IPS-18a (cell line): Measurements from ENCODE around the gene EFNA2.

ENCODE experiments used
- H3K27ac ChIP-seq: one replicate; pipeline ENCODE4 v1.5.1; 2013; ENCODE audit warnings: low read length
- H3K27me3 ChIP-seq: one replicate; pipeline ENCODE4 v1.6.1; 2013; ENCODE audit warnings: mild to moderate bottlenecking, low read length; ENCODE audit not compliant: control insufficient read depth, insufficient read depth
- H3K36me3 ChIP-seq: one replicate; pipeline ENCODE4 v1.6.1; 2013; ENCODE audit warnings: low read depth, low read length; ENCODE audit not compliant: control insufficient read depth
- H3K4me1 ChIP-seq: one replicate; pipeline ENCODE4 v1.6.1; 2013; ENCODE audit warnings: low read depth, low read length; ENCODE audit not compliant: control insufficient read depth
- H3K4me3 ChIP-seq: one replicate; pipeline ENCODE4 v1.5.1; 2013; ENCODE audit warnings: low read length
- H3K9ac ChIP-seq: one replicate; pipeline ENCODE4 v1.6.1; 2013; ENCODE audit warnings: mild to moderate bottlenecking, low read length, moderate library complexity
- H3K9me3 ChIP-seq: one replicate; pipeline ENCODE4 v1.6.1; 2013; ENCODE audit warnings: low read depth, low read length; ENCODE audit not compliant: control insufficient read depth

The EFNA2 gene

DNA sequence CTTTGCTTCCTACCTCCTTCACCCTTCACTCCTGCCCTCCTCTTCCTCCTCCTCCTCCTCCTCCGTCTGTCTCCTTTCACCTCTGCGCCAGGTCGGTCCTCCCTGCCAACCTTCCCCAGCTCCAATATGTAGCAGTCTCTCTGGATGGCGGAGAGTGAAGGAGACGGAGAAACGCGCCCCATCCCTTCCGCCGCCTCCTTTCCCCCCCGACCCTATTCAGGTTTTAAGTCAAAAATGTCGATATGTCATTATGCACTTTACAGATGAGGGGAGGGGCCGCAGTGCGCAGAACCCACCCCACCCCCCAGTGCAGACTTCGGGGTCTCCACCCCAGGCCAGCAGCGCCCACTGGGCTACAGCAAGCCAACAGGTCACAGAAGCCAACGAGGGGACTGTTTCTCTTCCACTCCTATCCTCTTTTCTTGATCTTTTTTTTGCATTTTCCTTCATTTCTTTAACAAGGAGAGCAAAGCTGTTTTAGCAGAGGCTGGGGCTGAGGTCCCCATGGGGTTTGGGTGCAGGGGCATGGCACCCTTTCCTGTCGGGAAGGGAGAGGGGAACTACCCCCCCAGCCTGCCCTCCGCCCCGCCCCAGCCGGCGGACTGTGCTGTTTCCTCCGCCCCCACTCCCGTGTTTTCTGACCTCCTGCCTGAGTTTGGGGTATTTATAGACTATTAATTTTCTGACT is 28.1 kb upstream of the EFNA2 start:
- H3K27ac ChIP-seq, result no peak overlapping the region
- peaks cover 24% of the 10 kb centered on the region for H3K4me1 ChIP-seq
- H3K9me3 ChIP-seq, result no peaks in the 10 kb centered on the region
- no peak overlapping the region for H3K9ac ChIP-seq
- H3K36me3 ChIP-seq, result peaks cover 40% of the 10 kb centered on the region
- no peak overlapping the region for H3K4me3 ChIP-seq
- no peaks in the 10 kb centered on the region for H3K27me3 ChIP-seq

DNA sequence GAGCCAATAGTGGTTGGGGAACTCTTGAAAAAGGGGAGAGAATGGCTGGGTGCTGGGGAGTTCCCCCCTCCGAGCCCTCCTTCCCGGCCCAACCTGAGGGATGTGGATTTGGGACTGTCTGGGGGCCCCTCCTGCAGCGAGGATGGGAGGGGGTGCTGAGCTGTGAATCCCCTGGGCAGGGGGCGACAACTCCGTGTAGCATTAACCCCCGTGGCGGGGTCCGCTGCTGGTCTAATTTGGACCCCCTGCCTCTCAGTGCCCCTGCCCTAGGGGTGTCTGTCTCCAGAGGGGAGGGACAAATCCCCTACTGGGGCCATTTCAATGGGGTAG is 27.5 kb upstream of the EFNA2 start:
- Histone ChIP-seq H3K36me3 (peaks cover 40% of the 10 kb centered on the region), H3K27ac (no peak overlapping the region), H3K4me3 (no peak overlapping the region), H3K9ac (no peak overlapping the region), H3K4me1 (peaks cover 29% of the 10 kb centered on the region), H3K27me3 (no peaks in the 10 kb centered on the region), H3K9me3 (no peaks in the 10 kb centered on the region)

DNA sequence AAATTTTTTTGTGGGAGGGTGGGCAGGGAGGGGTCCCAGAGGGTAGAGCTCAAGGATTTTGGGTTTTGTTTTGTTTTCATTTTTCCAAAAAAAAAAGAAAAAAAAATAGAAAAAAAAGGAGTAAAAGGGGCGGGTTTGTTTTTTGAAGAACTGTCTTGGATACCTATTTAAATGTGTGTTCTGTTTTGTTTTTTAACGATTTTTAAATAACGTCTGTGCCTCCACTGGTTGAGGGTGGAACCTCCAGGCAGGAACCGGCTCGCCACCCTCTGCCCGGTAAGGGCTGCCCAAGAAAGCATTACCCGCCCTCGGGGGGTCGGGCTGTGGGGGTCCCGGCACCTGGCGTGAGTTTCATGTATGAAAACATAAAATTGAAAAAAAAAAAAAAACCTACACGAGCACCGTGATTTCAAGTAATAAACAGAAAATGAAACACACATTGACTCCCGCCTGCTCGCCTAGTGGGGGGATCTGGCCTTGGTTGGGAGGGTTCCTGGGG is 26.9 kb upstream of the EFNA2 start:
- H3K27me3 ChIP-seq, result no peaks in the 10 kb centered on the region
- H3K9ac ChIP-seq, result no peak overlapping the region
- no peak overlapping the region for H3K4me3 ChIP-seq
- no peak overlapping the region for H3K27ac ChIP-seq
- H3K36me3 ChIP-seq, result peaks cover 40% of the 10 kb centered on the region
- no peaks in the 10 kb centered on the region for H3K9me3 ChIP-seq
- peaks cover 30% of the 10 kb centered on the region for H3K4me1 ChIP-seq

DNA sequence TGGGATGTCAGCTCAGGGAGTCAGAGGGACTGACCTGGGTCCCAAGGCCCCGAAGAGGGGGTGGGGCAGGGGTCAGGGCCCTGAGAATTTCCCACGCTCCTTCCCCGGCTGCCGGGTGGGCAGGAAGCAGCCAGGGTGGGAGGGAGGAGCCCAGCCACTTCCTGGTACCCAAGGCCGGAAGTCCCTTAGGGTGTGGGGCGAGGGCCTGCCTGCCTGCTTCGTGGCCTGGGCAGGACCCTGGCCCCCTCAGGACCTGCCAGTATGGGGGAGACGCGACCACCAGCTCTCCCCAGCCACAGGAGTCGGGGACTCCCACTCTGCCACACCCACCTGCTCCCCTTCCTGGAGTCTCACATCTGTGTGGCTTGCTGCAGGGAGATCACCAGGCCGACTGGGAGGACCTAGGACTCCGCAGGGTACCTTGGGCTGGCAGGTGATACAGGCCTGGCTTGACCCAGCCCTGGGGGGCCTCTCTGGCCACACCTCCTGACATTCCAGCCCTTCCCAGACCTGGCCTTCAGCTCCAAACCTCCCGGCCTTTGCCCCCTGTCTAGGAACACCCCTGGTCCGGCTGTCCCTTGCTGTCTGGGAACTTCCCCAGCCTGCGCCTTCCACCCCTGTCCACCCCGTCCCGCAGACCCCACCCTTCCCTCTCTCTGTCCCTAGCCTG is 26.3 kb upstream of the EFNA2 start:
- H3K4me3 ChIP-seq, result no peak overlapping the region
- peak overlapping the region; percentile 5 for H3K9ac ChIP-seq
- H3K27me3 ChIP-seq, result no peaks in the 10 kb centered on the region
- peaks cover 36% of the 10 kb centered on the region for H3K36me3 ChIP-seq
- peaks cover 30% of the 10 kb centered on the region for H3K4me1 ChIP-seq
- no peaks in the 10 kb centered on the region for H3K9me3 ChIP-seq
- peak overlapping the region; percentile 45 for H3K27ac ChIP-seq

DNA sequence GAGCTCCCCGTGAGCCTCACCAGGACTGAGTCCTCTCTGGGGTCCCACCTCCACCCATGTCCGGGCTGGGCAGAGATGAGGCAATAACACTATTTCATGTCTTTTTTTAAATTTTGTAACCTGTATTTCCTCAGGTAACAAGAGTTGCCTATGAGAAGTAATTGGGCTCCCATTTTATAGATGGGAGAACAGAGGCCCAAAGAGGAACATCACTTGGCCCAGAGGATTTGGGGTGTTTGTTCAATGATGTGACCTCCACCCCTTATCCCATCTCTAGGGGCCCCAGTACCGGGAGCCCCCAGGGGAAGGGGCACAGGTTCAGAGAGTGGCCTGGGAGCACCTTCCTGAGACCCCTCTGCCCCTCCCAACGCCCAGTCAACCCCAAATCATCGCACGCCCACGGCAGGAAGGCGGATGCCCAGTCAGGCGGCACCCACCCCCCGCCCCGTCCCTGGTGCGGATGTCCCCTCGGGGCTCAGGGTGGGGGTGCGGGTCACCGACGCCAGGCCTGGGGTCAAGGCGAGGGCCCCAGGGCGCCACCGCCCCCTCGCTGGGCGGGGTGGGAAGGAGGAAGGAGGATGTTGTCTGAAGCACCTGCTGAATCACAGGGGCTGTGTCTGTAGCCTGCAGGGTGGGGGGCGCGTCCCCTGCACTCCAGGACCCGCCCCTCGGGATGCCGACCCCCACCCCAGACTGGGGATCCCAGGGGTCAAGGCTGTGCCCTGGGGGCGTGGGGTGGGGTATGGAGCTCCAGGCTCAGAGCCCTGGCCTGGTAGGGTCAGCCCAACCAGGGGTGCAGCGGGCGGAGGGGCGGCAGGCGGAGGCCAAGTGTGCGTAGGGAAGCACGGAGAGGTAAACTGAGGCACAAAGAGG is 25.6 kb upstream of the EFNA2 start:
- Histone ChIP-seq H3K4me1 (peaks cover 38% of the 10 kb centered on the region), H3K27ac (peak overlapping the region; percentile 45)

DNA sequence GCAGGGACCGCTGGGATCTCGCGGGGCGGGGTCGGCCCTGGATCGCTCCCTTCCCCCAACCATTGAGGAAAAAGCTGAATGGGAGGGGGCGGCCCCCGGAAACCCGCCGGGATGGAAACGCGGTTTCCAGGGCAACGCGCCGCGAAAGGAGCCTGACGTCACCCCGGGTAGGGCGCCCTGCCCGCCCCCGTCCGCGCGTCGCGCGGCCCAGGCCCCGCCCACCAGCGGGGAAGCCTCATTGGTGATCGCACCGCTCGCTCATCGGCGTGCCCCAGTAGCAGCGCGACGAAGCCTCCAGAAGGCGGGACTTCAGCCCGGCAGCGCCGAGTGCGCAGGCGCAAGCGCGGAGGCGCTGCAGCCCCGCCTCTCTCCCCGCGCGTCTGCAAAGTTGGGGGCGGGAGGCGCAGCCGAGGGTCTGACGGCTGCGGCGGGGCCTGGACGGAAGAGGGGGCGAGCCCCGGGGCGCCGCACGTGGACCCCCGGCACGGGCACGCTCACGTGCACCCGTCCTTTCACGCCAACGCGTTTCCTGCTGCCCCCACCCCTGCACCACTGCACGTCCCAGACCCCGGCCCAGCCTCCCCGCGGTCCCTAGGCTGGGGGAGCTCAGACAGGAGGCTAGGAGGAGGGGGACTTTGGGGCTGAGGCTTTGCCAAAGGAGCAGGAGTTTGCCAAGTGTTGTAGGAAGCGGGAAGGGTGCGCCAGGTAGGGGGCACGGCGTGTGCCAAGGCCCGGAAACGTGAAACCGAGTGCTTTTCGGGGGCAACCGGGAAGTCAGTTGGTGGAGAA is 24.7 kb upstream of the EFNA2 start:
- H3K4me3 ChIP-seq, result peak overlapping the region; percentile 63
- peaks cover 42% of the 10 kb centered on the region for H3K4me1 ChIP-seq
- H3K9me3 ChIP-seq, result no peaks in the 10 kb centered on the region
- H3K27ac ChIP-seq, result peak overlapping the region; percentile 55
- H3K9ac ChIP-seq, result peak overlapping the region; percentile 61
- peaks cover 20% of the 10 kb centered on the region for H3K36me3 ChIP-seq
- no peaks in the 10 kb centered on the region for H3K27me3 ChIP-seq

More for the DNA sequence above, 25.6 kb upstream of the EFNA2 start:
- Histone ChIP-seq H3K9ac (peak overlapping the region; percentile 48), H3K36me3 (peaks cover 29% of the 10 kb centered on the region), H3K27me3 (no peaks in the 10 kb centered on the region), H3K4me3 (peak overlapping the region; percentile 63), H3K9me3 (no peaks in the 10 kb centered on the region)

DNA sequence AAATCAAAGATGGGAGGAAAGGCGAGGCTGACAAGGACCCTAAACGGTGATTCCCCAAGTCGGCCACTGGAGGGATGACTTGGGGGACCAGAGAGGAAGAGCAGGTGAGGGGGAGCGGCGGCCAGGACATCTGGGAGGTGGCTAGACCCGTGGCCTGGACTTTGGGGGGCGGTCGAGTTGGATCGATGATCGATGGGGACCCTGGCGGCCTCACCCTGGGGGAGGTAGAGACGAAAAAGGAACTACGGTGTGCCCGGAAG is 24.2 kb upstream of the EFNA2 start:
- Histone ChIP-seq H3K27ac (peak overlapping the region; percentile 55), H3K27me3 (no peaks in the 10 kb centered on the region), H3K9ac (peak overlapping the region; percentile 61), H3K4me1 (peaks cover 44% of the 10 kb centered on the region), H3K36me3 (peaks cover 18% of the 10 kb centered on the region), H3K9me3 (no peaks in the 10 kb centered on the region), H3K4me3 (peak overlapping the region; percentile 63)

DNA sequence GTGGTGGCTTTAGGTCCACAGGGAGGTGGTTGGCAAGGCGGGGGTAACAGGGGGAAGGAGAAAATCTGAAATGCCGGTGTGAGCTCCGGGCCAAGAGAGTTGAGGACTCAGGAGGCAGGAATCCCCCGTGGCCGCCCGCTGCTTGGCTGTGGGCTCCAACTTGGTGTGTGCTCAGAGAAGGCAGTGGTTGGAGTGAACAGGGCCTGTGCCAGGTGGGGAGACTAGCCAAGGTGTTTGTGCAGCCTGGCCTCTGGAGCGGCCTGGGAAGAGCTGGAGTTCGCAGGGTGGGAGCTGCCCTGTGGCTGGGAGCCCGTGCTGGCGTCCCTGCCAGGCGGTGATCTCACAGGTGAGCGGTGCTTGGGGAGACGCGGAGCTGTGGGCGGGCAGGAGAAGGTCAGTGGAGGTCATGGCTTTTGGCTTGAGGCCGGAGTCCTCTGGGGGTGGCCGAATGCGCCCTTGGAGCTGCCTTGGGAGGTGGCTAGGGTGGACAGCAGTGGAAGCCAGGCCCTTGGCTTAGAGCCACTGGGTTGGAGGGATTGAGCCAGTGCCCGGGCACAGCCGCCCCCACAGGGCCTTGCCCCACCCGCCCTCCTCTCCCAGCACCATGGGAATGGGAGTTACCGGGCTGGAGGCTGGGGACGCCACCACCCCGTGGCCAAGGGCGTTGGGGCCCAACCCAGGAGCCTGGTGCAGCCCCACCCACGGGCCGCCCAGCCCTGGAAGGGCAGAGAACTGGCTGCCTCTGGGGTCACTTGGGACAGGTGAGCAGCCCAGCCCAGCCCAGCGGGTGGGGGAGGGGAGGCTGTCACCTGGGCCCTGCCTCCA is 23.7 kb upstream of the EFNA2 start:
- Histone ChIP-seq H3K36me3 (peaks cover 12% of the 10 kb centered on the region), H3K27ac (no peak overlapping the region), H3K9me3 (no peaks in the 10 kb centered on the region), H3K27me3 (peaks cover under 1% of the 10 kb centered on the region), H3K9ac (peak overlapping the region; percentile 61), H3K4me1 (peaks cover 44% of the 10 kb centered on the region), H3K4me3 (peak overlapping the region; percentile 63)

DNA sequence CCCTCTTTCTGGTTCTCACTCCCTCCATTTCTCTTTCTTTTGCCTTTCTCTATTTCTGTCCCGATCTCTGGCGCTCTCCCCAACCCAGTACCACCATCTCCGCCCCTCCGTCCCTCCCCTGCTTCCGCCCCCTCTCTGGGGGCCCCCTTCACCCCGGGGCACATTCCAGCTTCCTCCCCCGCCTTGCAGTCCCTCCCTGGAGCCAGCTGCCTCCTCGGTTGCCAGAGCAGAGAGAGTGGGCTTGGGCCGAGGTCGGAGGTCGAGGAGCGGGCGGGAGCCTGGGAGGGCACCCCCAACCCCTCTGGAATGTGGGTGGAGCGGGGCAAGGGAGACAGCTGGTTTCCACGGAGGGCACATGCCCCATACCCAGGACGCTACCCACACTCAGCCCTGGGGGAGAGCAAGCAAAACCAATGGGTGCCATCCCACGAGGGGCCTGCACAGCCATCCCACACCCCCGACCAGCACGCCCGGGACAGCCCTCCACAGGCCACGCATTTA is 23.0 kb upstream of the EFNA2 start:
- Histone ChIP-seq H3K4me1 (peaks cover 45% of the 10 kb centered on the region), H3K27me3 (peaks cover 7% of the 10 kb centered on the region), H3K4me3 (peak overlapping the region; percentile 63), H3K27ac (no peak overlapping the region), H3K36me3 (peaks cover 7% of the 10 kb centered on the region), H3K9ac (peak overlapping the region; percentile 17), H3K9me3 (no peaks in the 10 kb centered on the region)

DNA sequence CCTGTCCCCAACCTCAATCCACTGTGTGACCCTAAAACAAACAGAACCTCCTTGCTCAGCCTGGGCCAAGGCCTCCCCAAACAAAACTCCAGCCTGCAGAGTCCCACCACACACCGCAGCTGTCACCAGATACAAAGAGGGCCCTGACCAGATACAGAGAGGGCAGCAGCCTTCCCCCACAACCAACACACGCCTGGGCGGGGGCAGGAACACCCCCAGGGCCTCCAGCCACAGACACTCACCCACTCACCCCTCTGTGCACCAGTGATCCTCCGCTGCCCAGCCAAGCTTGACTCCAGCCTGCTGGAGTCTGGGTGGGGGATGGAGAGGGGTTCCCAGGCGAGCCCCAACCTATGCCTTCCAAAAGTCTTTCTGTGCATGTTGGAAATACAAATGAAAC is 22.5 kb upstream of the EFNA2 start:
- Histone ChIP-seq H3K9ac (no peak overlapping the region), H3K27me3 (peaks cover 12% of the 10 kb centered on the region), H3K4me1 (peaks cover 50% of the 10 kb centered on the region), H3K4me3 (no peak overlapping the region), H3K36me3 (peaks cover 2% of the 10 kb centered on the region), H3K9me3 (no peaks in the 10 kb centered on the region), H3K27ac (no peak overlapping the region)
